HFFc6 (cell line): ENCODE measurements around the gene PIGK. TPM values are rescaled to one million over a fixed set of nuclear protein-coding genes. Genes with fewer than 3 reads are reported as not detected.
"Not testable (repeated sequence)": the region's sequence is repeated elsewhere in the genome, so short reads cannot be mapped to it uniquely, and the experiment has no call there.

Experiments used
- DNase-seq: peaks from one replicate; pipeline ENCODE4 v3.0.0-alpha.2; 2018
- H3K27ac Mint-ChIP-seq: 2 replicates; pipeline ENCODE4 v1.8.0; 2020; ENCODE audit warnings: mild to moderate bottlenecking, mixed read lengths
- H3K27me3 Mint-ChIP-seq: 2 replicates; pipeline ENCODE4 v1.8.0; 2021; ENCODE audit warnings: mild to moderate bottlenecking, moderate library complexity, mixed read lengths; ENCODE audit not compliant: insufficient read depth
- H3K36me3 Mint-ChIP-seq: 2 replicates; pipeline ENCODE4 v1.8.0; 2021; ENCODE audit warnings: low read depth, mixed read lengths
- H3K4me1 Mint-ChIP-seq: 2 replicates; pipeline ENCODE4 v1.8.0; 2020; ENCODE audit warnings: low read depth, mixed read lengths
- H3K4me3 Mint-ChIP-seq: 2 replicates; pipeline ENCODE4 v1.8.0; 2020; ENCODE audit warnings: mild to moderate bottlenecking, moderate library complexity, mixed read lengths
- H3K9me3 Mint-ChIP-seq: 2 replicates; pipeline ENCODE4 v1.8.0; 2020; ENCODE audit warnings: mild to moderate bottlenecking, mixed read lengths
- total RNA-seq, 6 experiments: library from RNA; stranded (reverse); fragmentation: NEBNext Ultra II Directional; extraction: Animal tissue kit (Norgen Biotek cat#: 25700); gene quantifications; 2 replicates in 1 of 6; 3 replicates in 5 of 6; pipeline ENCODE4 v1.2.3, GENCODE V29; 2021
- TF ChIP-seq, protein P1 (sequence below): fragments of 200-600 bp; sonication (generic); IDR thresholded peaks from 2 replicates; pipeline ENCODE4 v1.5.0; 2021; ENCODE audit warnings: antibody characterized with exemption, mild to moderate bottlenecking

Gene PIGK
- total RNA-seq, 6 experiments from 2014 or later, result 55.4 to 77.9 (median 65.5) TPM

DNA sequence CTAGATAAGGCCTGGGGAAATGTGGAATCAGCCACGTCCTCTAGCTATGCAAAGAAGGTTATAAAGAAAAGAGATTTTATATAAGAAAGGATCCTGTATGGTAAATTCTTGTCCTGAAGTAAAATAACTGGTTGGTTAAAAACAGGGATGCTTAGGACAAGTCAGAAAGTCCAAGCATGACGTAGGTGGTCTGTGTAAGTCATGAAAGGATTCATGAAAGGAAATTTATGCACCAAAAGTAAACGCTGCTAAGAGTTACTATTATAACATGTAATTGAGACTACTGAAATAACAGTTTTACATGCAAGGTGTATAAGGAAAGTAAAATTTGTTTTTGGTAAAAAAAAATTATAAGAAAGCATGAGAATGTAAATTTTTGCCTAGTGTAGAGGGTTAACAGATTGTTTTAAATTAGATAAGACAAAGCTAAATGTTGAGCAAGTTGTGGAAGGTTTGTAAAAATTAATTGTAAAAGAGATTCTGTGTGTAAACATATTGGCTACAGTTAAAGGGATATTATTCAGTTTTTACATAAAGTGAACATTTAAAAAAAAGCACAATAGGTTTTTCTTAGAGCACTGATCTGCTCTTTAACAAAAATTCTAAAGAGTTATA is 43.9 kb downstream of the PIGK start:
- H3K27ac Mint-ChIP-seq, result no peak overlapping the region
- H3K27me3 Mint-ChIP-seq, result no peaks in the 10 kb centered on the region
- H3K4me3 Mint-ChIP-seq, result no peak overlapping the region
- DNase-seq, result no peak
- peaks cover 59% of the 10 kb centered on the region for H3K36me3 Mint-ChIP-seq
- TF ChIP-seq, protein P1, sequence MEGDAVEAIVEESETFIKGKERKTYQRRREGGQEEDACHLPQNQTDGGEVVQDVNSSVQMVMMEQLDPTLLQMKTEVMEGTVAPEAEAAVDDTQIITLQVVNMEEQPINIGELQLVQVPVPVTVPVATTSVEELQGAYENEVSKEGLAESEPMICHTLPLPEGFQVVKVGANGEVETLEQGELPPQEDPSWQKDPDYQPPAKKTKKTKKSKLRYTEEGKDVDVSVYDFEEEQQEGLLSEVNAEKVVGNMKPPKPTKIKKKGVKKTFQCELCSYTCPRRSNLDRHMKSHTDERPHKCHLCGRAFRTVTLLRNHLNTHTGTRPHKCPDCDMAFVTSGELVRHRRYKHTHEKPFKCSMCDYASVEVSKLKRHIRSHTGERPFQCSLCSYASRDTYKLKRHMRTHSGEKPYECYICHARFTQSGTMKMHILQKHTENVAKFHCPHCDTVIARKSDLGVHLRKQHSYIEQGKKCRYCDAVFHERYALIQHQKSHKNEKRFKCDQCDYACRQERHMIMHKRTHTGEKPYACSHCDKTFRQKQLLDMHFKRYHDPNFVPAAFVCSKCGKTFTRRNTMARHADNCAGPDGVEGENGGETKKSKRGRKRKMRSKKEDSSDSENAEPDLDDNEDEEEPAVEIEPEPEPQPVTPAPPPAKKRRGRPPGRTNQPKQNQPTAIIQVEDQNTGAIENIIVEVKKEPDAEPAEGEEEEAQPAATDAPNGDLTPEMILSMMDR, result no peak
- peaks cover 6% of the 10 kb centered on the region for H3K4me1 Mint-ChIP-seq
- H3K9me3 Mint-ChIP-seq, result peaks cover 43% of the 10 kb centered on the region

DNA sequence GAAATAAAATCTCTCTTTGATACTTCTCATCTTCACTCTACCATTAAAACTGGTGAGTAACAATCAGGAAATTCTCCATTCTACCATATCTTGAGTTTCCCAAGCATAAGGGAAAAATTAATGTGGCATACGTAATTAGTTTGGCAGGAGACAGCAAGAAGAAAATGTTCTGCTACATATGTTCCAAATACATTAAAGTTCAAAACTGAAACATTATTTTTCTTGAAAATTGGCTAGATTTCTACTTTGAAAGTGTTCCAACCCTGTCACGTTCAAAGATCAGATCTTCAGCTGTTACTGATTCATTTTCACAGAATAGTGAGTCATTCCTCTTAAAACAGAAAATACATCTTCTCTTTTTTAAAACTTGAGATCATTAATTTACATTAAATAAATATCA is 48.5 kb downstream of the PIGK start:
- TF ChIP-seq, protein P1, result no peak
- Mint-ChIP-seq H3K4me1 (peaks cover 19% of the 10 kb centered on the region), H3K27ac (peak overlapping the region; percentile 37; the same call in 1 of the 2 replicates), H3K9me3 (peaks cover 26% of the 10 kb centered on the region), H3K36me3 (peaks cover 32% of the 10 kb centered on the region), H3K27me3 (no peaks in the 10 kb centered on the region), H3K4me3 (no peak overlapping the region)
- DNase-seq, result peak; percentile 36

DNA sequence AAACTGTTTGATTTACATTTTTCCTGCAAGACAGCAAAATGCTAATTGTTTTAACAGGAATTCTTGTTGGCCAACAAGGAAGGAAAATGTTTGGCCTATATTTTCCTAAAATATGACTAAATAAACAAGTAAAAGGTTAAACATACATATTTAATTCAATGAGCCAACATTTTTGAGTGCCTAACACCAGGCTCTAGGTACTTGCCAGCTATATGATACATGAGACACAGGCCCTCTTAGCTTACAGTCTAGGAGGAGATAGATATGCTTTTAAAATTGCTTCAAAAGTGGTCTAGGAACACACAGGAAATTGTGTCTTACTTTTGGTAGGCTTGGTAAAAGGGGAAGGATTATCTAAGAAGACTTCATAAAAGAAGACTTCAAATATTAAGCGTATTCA is 50.9 kb downstream of the PIGK start:
- DNase-seq, result no peak
- TF ChIP-seq, protein P1, result no peak
- Mint-ChIP-seq H3K4me3 (no peak overlapping the region), H3K27me3 (no peaks in the 10 kb centered on the region), H3K27ac (no peak overlapping the region), H3K4me1 (peaks cover 19% of the 10 kb centered on the region), H3K9me3 (peaks cover 5% of the 10 kb centered on the region; the same call in 1 of the 2 replicates), H3K36me3 (peaks cover 10% of the 10 kb centered on the region)

- Mint-ChIP-seq H3K9me3 (no peaks in the 10 kb centered on the region; the same call in 1 of the 2 replicates), H3K27me3 (no peaks in the 10 kb centered on the region), H3K36me3 (peaks cover 25% of the 10 kb centered on the region), H3K4me3 (no peak overlapping the region), H3K4me1 (peaks cover 6% of the 10 kb centered on the region; the same call in 1 of the 2 replicates), H3K27ac (no peak overlapping the region)
- DNase-seq, result no peak
- TF ChIP-seq, protein P1, result no peak
Measured at GRCh38 chr1:77164434-77164944, 54.7 kb downstream of the PIGK start.

DNA sequence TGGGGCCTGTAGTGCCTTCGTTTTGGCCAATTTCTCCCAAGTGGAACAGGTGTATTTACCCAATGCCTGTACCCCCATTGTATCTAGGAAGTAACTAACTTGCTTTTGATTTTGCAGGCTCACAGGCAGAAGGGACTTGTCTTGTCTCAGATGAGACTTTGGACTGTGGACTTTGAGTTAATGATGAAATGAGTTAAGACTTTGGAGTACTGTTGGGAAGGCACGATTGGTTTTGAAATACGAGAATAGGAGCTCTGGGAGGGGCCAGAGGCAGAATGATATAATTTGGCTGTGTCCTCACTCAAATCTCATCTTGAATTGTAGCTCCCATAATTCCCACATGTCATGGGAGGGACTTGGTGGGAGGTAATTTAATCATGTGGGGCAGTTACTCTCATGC is 59.5 kb downstream of the PIGK start:
- not testable (repeated sequence) for DNase-seq, H3K27ac Mint-ChIP-seq, H3K4me3 Mint-ChIP-seq, H3K27me3 Mint-ChIP-seq, H3K4me1 Mint-ChIP-seq, H3K9me3 Mint-ChIP-seq
- peaks cover 60% of the 10 kb centered on the region for H3K36me3 Mint-ChIP-seq

DNA sequence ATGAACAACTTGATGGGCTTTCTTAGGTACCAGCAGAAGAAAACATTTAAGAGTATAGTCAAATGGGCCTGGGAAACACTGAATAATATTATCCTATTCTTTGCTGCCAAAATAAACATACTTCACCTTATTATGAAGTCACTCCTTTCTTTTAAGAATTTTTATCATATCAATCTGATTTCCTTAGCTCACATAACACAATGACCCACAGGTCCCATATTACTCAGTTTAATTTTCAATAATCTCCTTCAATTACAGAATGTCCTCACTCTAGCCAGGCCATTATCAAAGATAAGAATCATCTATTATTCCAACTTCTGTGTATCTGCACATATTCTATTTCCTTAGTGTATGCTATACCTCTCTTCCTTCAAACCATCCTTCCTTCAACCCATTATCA is 63.0 kb downstream of the PIGK start:
- Mint-ChIP-seq H3K4me3 (no peak overlapping the region), H3K4me1 (peaks cover 11% of the 10 kb centered on the region), H3K9me3 (peaks cover 2% of the 10 kb centered on the region; the same call in 1 of the 2 replicates), H3K27ac (no peak overlapping the region), H3K36me3 (peaks cover 80% of the 10 kb centered on the region), H3K27me3 (no peaks in the 10 kb centered on the region)
- no peak for DNase-seq
- TF ChIP-seq, protein P1, result no peak
